GM12878 (cell line): Measurements from ENCODE around the gene KCTD16. TPM values are rescaled to one million over a fixed set of nuclear protein-coding genes. Genes with fewer than 3 reads are reported as not detected.

Source experiments
- ATAC-seq: fragments of 200-7000 bp; cut with Tn5 transposase; 3 replicates; pipeline ENCODE4 v1.9.1; 2020; ENCODE audit warnings: mild to moderate bottlenecking, moderate library complexity
- BruUV-seq: library from RNA; stranded (reverse); fragments of 400-500 nt; replicated peaks from 2 replicates; lab custom pipeline; 2021; lab: Mats Ljungman, UMichigan
- CTCF ChIA-PET: fragments of 300-600 bp; sonication (Branson Sonifier 250); formaldehyde crosslinking; extraction: SDS; loops from one replicate; lab custom pipeline; 2021; ENCODE audit warnings: inconsistent platforms; lab: Yijun Ruan, JAX
- POLR2A ChIA-PET: fragments of 350-600 bp; formaldehyde crosslinking; extraction: SDS; loops from one replicate; lab custom pipeline; 2021; ENCODE audit warnings: inconsistent platforms; lab: Charles Lee
- RAD21 ChIA-PET: fragments of 300-600 bp; sonication (Branson Sonifier 250); formaldehyde crosslinking; loops from one replicate; lab custom pipeline; 2023; ENCODE audit warnings: antibody characterized with exemption; ENCODE audit not compliant: unreplicated experiment; lab: Charles Lee
- SMC1A ChIA-PET: fragments of 300-600 bp; sonication (Branson Sonifier 250); formaldehyde crosslinking; loops from one replicate; lab custom pipeline; 2023; ENCODE audit not compliant: unreplicated experiment, uncharacterized antibody; lab: Charles Lee
- DNase-seq: peaks from one replicate; pipeline ENCODE4 v3.0.0-alpha.2; 2011; ENCODE audit warnings: low read depth, low spot score
- FAIRE-seq: peaks from 3 replicates; lab custom pipeline; 2011; peaks lifted over from hg19 to GRCh38; lab: Jason Lieb, UNC
- H2AFZ ChIP-seq: 2 replicates; pipeline ENCODE4 v1.6.0; 2011; ENCODE audit warnings: low read depth, low read length, control low read depth; ENCODE audit not compliant: control insufficient read depth
- H3K27ac ChIP-seq: 2 replicates; pipeline ENCODE4 v1.5.1; 2011; ENCODE audit warnings: control low read depth; ENCODE audit not compliant: control insufficient read depth, insufficient read depth
- H3K27me3 ChIP-seq, 2 experiments: replicated peaks in 1 of 2; 2 replicates each; pipeline versions ENCODE4 v1.6.0 to v1.6.1; 2011; ENCODE audit warnings: low read length in 1 of 2; ENCODE audit not compliant: control insufficient read depth in 2 of 2, insufficient read depth in 2 of 2
- H3K36me3 ChIP-seq, 2 experiments: 2 replicates each; pipeline ENCODE4 v1.5.1; 2011; ENCODE audit warnings: low read length in 1 of 2; ENCODE audit not compliant: control insufficient read depth in 2 of 2, insufficient read depth in 2 of 2
- H3K4me1 ChIP-seq: 2 replicates; pipeline ENCODE4 v1.6.1; 2011; ENCODE audit warnings: mild to moderate bottlenecking, low read length, moderate library complexity, mixed read lengths; ENCODE audit not compliant: control insufficient read depth, insufficient read depth
- H3K4me2 ChIP-seq: 2 replicates; pipeline ENCODE4 v1.6.0; 2011; ENCODE audit warnings: control low read depth; ENCODE audit not compliant: control insufficient read depth, insufficient read depth
- H3K4me3 ChIP-seq: fragments of 200-600 bp; sonication (generic); 2 replicates; pipeline ENCODE4 v1.5.1; 2016
- H3K79me2 ChIP-seq: 2 replicates; pipeline ENCODE4 v1.6.0; 2011; ENCODE audit warnings: low read length; ENCODE audit not compliant: control insufficient read depth, insufficient read depth
- H3K9ac ChIP-seq: 2 replicates; pipeline ENCODE4 v1.8.0; 2011; ENCODE audit warnings: low read length, control low read depth, mixed read lengths; ENCODE audit not compliant: control insufficient read depth, insufficient read depth
- H3K9me3 ChIP-seq: replicated peaks from 3 replicates; pipeline ENCODE4 v1.5.1; 2011; ENCODE audit warnings: mild to moderate bottlenecking, low read length; ENCODE audit not compliant: control insufficient read depth, insufficient read depth
- H4K20me1 ChIP-seq: 2 replicates; pipeline ENCODE4 v1.6.0; 2011; ENCODE audit not compliant: control insufficient read depth, insufficient read depth
- BMI1 ChIP-seq: fragments of 450-650 bp; IDR thresholded peaks from 2 replicates; pipeline ENCODE4 v1.6.1; 2016; ENCODE audit warnings: mild to moderate bottlenecking, moderate library complexity, borderline replicate concordance
- ETV6 ChIP-seq, 2 experiments: fragments of 450-650 bp in 1 of 2; IDR thresholded peaks in 1 of 2; conservative IDR thresholded peaks in 1 of 2; 2 replicates each; pipeline ENCODE4 v1.6.1; 2014; ENCODE audit warnings: antibody characterized with exemption in 1 of 2, borderline replicate concordance in 1 of 2, low read depth in 1 of 2, mild to moderate bottlenecking in 1 of 2, moderate library complexity in 1 of 2
- GATAD2B ChIP-seq: fragments of 450-650 bp; conservative IDR thresholded peaks from 2 replicates; pipeline ENCODE4 v1.6.1; 2017; ENCODE audit warnings: low read depth, mild to moderate bottlenecking, moderate library complexity
- HDGF ChIP-seq: fragments of 450-650 bp; IDR thresholded peaks from 2 replicates; pipeline ENCODE4 v1.6.1; 2016; ENCODE audit warnings: antibody characterized with exemption
- MYC ChIP-seq: IDR thresholded peaks from 2 replicates; pipeline ENCODE4 v1.6.1; 2011; ENCODE audit warnings: mild to moderate bottlenecking, low read length, moderate library complexity, inconsistent platforms; ENCODE audit not compliant: insufficient read depth, insufficient replicate concordance, insufficient read length, severe bottlenecking
- PRDM15 ChIP-seq: fragments of 450-650 bp; formaldehyde crosslinking; IDR thresholded peaks from 2 replicates; pipeline ENCODE4 v1.4.0; 2020; ENCODE audit warnings: mild to moderate bottlenecking, moderate library complexity
- RAD51 ChIP-seq: fragments of 450-650 bp; IDR thresholded peaks from 2 replicates; pipeline ENCODE4 v1.6.1; 2016; ENCODE audit warnings: moderate library complexity, mild to moderate bottlenecking, inconsistent platforms
- RUNX3 ChIP-seq: IDR thresholded peaks from 2 replicates; pipeline ENCODE4 v1.6.1; 2012; ENCODE audit warnings: low read length, inconsistent platforms
- SIN3A ChIP-seq: IDR thresholded peaks from 2 replicates; pipeline ENCODE4 v1.6.1; 2012; ENCODE audit warnings: low read depth, low read length, improper control_type of control experiment
- SMAD1 ChIP-seq: fragments of 450-650 bp; IDR thresholded peaks from 2 replicates; pipeline ENCODE4 v1.6.1; 2018; ENCODE audit warnings: mild to moderate bottlenecking, low read depth; ENCODE audit not compliant: partially characterized antibody
- TAF1 ChIP-seq: IDR thresholded peaks from 2 replicates; pipeline ENCODE4 v1.6.1; 2011; ENCODE audit warnings: mild to moderate bottlenecking, low read depth, low read length, borderline replicate concordance
- YBX1 ChIP-seq: fragments of 450-650 bp; IDR thresholded peaks from 2 replicates; pipeline ENCODE4 v1.6.1; 2016; ENCODE audit warnings: antibody characterized with exemption
- ZNF622 ChIP-seq: fragments of 450-650 bp; IDR thresholded peaks from 2 replicates; pipeline ENCODE4 v1.6.1; 2017; ENCODE audit warnings: mild to moderate bottlenecking, inconsistent platforms
- WGBS: methylation state at CpG from one replicate; pipeline ENCODE4 v1.1.6; 2016; ENCODE audit warnings: low lambda C conversion rate; ENCODE audit not compliant: insufficient replicate concordance, insufficient coverage; ENCODE audit errors: missing lambda C conversion rate; 5-methylcytosine and 5-hydroxymethylcytosine counted together
- in situ Hi-C: fragments of 300-500 bp; cut with MboI; formaldehyde crosslinking; loops from 9 replicates; pipeline ENCODE4 v1.14.3; 2018; ENCODE audit warnings: mixed read lengths
- intact Hi-C: fragments of 100-400 bp; cut with micrococcal nuclease; formaldehyde crosslinking; loops from one replicate; pipeline ENCODE4 v1.14.2; 2022; ENCODE audit not compliant: unreplicated experiment
- polyA plus RNA-seq, 11 experiments: library from polyadenylated mRNA; depleted of rRNA in 4 of 11; unstranded in 6 of 11; stranded (reverse) in 5 of 11; fragments of >200 nt; fragmentation: Nextera tagmentation in 4 of 11; fragmentation: Illumina TruSeq in 1 of 11; extraction: Ambion mirVana in 4 of 11; extraction: Trizol in 1 of 11; gene quantifications; 1 replicate in 1 of 11; 2 replicates in 10 of 11; pipeline versions ENCODE4 v1.2.1 to v1.2.3, GENCODE V29; 2011 to 2016; ENCODE audit warnings: inconsistent platforms in 2 of 11, missing spikeins in 2 of 11, low read depth in 1 of 11
- total RNA-seq, 4 experiments: library from RNA; depleted of rRNA in 3 of 4; stranded (reverse); fragments of >200 nt in 3 of 4; fragmentation: Illumina TruSeq in 1 of 4; extraction: Trizol in 1 of 4; gene quantifications; 2 replicates each; pipeline versions ENCODE4 v1.2.1 to v1.2.3, GENCODE V29; 2013 to 2021
- TF ChIP-seq, protein P1 (sequence below): fragments of 450-650 bp; conservative IDR thresholded peaks from 2 replicates; pipeline ENCODE4 v1.6.1; 2017; ENCODE audit warnings: mild to moderate bottlenecking, moderate library complexity

The KCTD16 gene
- total and polyA plus RNA-seq, 10 of the 15 experiments (the other 5 are each of a cell fraction or from before 2014, with no cell fraction given), result 0.03 to 0.10 (median 0.06) TPM; not detected in 3

DNA sequence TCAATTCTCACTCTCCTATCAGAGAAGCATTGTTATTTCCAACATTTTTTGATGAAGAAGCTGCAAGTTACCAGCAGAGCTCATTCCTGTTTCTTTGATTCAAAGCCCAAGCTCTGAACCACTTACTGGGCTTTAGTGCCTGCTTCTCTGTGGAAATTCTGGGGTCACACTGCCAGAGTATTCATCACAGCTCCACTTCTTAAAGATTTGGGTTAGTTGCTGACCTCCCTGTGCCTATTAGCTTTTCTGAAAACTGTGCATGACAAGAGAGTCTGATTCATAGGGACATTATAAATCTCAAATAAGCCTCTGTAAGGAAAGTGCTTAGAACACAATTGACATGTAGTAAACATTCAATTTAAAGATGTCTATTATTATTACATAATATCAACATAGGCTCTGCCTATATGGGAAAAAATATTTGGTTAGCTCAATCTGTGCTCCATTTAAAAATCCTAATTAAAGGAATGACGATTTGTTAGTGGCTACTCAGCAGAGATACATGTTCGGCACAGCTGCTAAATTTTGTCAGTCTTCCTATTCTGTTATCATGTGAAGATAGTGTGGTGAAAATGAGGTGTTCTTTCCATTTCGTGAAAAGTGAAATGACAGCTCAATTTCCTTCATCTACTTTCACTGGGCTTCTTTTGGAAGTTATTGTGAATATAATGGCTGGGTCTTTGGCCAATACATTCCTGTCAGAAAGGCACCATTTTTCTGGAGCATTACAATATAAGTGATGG is 293.0 kb downstream of the KCTD16 start:
- RAD21 ChIA-PET, result no interaction called here
- Histone ChIP-seq H3K36me3 (no peaks in the 10 kb centered on the region), H4K20me1 (no peaks in the 10 kb centered on the region), H3K27ac (no peak overlapping the region), H3K4me3 (no peak overlapping the region), H3K27me3 (no peaks in the 10 kb centered on the region), H3K4me2 (no peak overlapping the region), H3K4me1 (no peaks in the 10 kb centered on the region), H3K9me3 (no peaks in the 10 kb centered on the region), H3K9ac (no peak overlapping the region), H2AFZ (no peak overlapping the region), H3K79me2 (no peaks in the 10 kb centered on the region)
- TF ChIP-seq MYC (no peak), ZNF622 (no peak), HDGF (no peak), TAF1 (no peak), ETV6 (conservative IDR thresholded peaks at IDR 0.05 in 1 of 2, IDR thresholded peaks at IDR 0.05 in 1 of 2; ENCODE audit: borderline replicate concordance in 1 of 2, low read depth in 1 of 2) (no peak), BMI1 (no peak), RAD51 (no peak), PRDM15 (CRISPR knock-in tag) (no peak), SIN3A (no peak), RUNX3 (no peak), GATAD2B (no peak), YBX1 (no peak), SMAD1 (no peak)
- TF ChIP-seq, protein P1, sequence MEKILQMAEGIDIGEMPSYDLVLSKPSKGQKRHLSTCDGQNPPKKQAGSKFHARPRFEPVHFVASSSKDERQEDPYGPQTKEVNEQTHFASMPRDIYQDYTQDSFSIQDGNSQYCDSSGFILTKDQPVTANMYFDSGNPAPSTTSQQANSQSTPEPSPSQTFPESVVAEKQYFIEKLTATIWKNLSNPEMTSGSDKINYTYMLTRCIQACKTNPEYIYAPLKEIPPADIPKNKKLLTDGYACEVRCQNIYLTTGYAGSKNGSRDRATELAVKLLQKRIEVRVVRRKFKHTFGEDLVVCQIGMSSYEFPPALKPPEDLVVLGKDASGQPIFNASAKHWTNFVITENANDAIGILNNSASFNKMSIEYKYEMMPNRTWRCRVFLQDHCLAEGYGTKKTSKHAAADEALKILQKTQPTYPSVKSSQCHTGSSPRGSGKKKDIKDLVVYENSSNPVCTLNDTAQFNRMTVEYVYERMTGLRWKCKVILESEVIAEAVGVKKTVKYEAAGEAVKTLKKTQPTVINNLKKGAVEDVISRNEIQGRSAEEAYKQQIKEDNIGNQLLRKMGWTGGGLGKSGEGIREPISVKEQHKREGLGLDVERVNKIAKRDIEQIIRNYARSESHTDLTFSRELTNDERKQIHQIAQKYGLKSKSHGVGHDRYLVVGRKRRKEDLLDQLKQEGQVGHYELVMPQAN, result no peak
- no TSS peak for BruUV-seq
- CTCF ChIA-PET, result interaction anchor here (0.8 kb wide), 1 partner anchor 9 kb away, joined by 4 read pairs; no protein-coding TSS in a partner anchor
- intact Hi-C loops, result no loop called here
- FAIRE-seq, result no peak
- POLR2A ChIA-PET, result no interaction called here
- in situ Hi-C loops, result no loop called here
- WGBS, result 10% methylated on average over 3 of the region's 3 CpGs
- SMC1A ChIA-PET, result no interaction called here
- DNase-seq, result no peak
- no peak for ATAC-seq
